Activated naive CD8-positive, alpha-beta T cell treated with anti-CD3 and anti-CD28 coated beads, Interleukin-2, amount 10 ng/mL, durations not matched to agents 7 days and 5 days (primary cell): ENCODE measurements around the gene NPIPB8. TPM values are rescaled to one million over a fixed set of nuclear protein-coding genes. Genes with fewer than 3 reads are reported as not detected.
"Not testable (repeated sequence)": the region's sequence is repeated elsewhere in the genome, so short reads cannot be mapped to it uniquely, and the experiment has no call there.

Experiments
- ATAC-seq: fragments of 150-1000 bp; cut with Tn5 transposase; one replicate; pipeline ENCODE4 v1.10.0; 2021; ENCODE audit warnings: low read depth, moderate library complexity
- POLR2A ChIA-PET: fragments of 350-600 bp; sonication (Branson Sonifier 250); formaldehyde crosslinking; loops from one replicate; lab custom pipeline; 2021; ENCODE audit warnings: antibody characterized with exemption; lab: Charles Lee
- DNase-seq: peaks from one replicate; pipeline ENCODE4 v3.0.0; 2021
- H3K27ac Mint-ChIP-seq: one replicate; pipeline ENCODE4 v1.8.0; 2022; ENCODE audit warnings: mild to moderate bottlenecking, mixed read lengths
- H3K27me3 Mint-ChIP-seq: one replicate; pipeline ENCODE4 v1.8.0; 2022; ENCODE audit warnings: mild to moderate bottlenecking, moderate library complexity, mixed read lengths
- H3K36me3 Mint-ChIP-seq: one replicate; pipeline ENCODE4 v1.8.0; 2021; ENCODE audit warnings: mild to moderate bottlenecking, mixed read lengths
- H3K4me1 Mint-ChIP-seq: one replicate; pipeline ENCODE4 v1.8.0; 2021; ENCODE audit warnings: mixed read lengths
- H3K4me3 Mint-ChIP-seq: one replicate; pipeline ENCODE4 v1.8.0; 2022; ENCODE audit warnings: mild to moderate bottlenecking, moderate library complexity, mixed read lengths
- H3K9me3 Mint-ChIP-seq: one replicate; pipeline ENCODE4 v1.8.0; 2021; ENCODE audit warnings: mixed read lengths
- total RNA-seq, 2 experiments: library from RNA; stranded (reverse); gene quantifications; one replicate each; pipeline ENCODE4 v1.2.3, GENCODE V29; 2021

NPIPB8 gene
- total RNA-seq, 2 experiments from 2014 or later = 1.1 to 2.4 TPM

- POLR2A ChIA-PET, H3K36me3 Mint-ChIP-seq, H3K9me3 Mint-ChIP-seq, H3K27me3 Mint-ChIP-seq, DNase-seq, H3K27ac Mint-ChIP-seq, H3K4me3 Mint-ChIP-seq: not testable (repeated sequence)
- H3K4me1 Mint-ChIP-seq = peaks cover 10% of the 10 kb centered on the region
- ATAC-seq = peak; percentile 98
These were observed 38.2 kb upstream of the NPIPB8 start for GRCh38 chr16:28599377-28600285.

DNA sequence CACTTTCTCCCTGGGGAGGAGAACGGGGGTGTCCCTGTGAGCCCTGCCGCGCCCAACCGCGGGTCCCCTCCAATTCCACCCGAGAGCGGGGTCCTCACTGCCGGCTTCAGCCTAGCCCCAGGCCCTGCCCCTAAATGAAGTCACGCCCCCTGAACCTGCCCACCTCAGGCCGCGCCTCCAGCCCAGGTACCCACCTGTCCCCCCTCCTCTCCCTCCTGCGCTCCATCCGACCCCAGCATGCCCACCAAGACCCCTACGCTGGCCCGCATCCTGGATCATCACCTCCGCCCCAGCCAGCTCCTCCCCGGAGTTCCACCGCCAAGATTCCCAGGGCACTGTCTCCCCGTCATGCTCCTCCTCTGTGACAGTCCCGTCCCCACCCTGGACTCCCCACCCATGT, 36.9 kb upstream of the NPIPB8 start:
- H3K4me1 Mint-ChIP-seq = peaks cover 10% of the 10 kb centered on the region
- H3K9me3 Mint-ChIP-seq, H3K4me3 Mint-ChIP-seq, DNase-seq, ATAC-seq, H3K27me3 Mint-ChIP-seq, POLR2A ChIA-PET, H3K36me3 Mint-ChIP-seq, H3K27ac Mint-ChIP-seq: not testable (repeated sequence)

DNA sequence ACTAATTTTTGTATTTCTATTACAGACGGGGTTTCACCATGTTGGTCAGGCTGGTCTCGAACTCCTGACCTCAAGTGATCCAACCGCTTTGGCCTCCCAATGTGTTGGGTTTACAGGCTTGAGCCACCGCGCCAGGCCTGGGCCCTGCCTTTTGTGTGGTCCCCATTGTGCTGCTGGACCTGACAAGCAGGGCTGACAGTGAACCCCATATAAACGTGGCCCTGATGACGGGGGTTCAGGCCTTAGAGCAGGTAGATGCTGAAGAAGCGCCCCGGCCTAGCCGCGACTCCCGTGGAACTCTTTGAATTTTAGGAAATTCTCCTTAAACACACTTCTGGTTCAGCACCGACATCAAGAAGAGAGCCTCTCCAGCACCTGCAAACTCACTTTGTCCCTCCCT, 36.3 kb upstream of the NPIPB8 start:
- H3K36me3 Mint-ChIP-seq, DNase-seq, ATAC-seq, H3K9me3 Mint-ChIP-seq, POLR2A ChIA-PET, H3K27ac Mint-ChIP-seq, H3K27me3 Mint-ChIP-seq, H3K4me3 Mint-ChIP-seq: not testable (repeated sequence)
- H3K4me1 Mint-ChIP-seq = peaks cover 10% of the 10 kb centered on the region

DNA sequence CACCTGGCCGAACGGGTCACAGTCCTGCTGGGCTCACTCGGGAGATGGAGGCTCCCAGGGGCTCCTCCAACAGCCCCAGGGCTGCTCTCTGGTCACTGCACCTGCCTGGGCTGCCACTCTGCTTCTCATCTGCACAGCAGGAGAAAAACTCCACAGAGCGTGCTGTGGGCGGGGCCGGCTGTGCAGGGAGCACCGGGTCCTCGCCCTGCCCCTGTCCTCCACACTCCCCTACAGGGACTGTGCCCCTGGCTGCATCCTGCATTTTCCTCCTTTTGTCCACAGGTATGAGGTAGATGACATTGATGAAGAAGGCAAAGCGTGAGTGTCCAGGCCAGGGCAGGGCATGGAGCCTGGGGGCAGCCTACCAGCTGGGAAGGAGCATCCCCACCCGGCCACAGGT, 35.8 kb upstream of the NPIPB8 start:
- H3K4me1 Mint-ChIP-seq, H3K9me3 Mint-ChIP-seq, DNase-seq, H3K27me3 Mint-ChIP-seq, H3K27ac Mint-ChIP-seq, H3K4me3 Mint-ChIP-seq, ATAC-seq, H3K36me3 Mint-ChIP-seq: not testable (repeated sequence)
- POLR2A ChIA-PET = interaction anchor here (0.7 kb wide), 1 partner anchor 15 kb away, joined by 3 read pairs; no protein-coding TSS in a partner anchor

- H3K4me3 Mint-ChIP-seq = no peak overlapping the region
These were observed 35.3 kb upstream of the NPIPB8 start for GRCh38 chr16:28602529-28602928.

DNA sequence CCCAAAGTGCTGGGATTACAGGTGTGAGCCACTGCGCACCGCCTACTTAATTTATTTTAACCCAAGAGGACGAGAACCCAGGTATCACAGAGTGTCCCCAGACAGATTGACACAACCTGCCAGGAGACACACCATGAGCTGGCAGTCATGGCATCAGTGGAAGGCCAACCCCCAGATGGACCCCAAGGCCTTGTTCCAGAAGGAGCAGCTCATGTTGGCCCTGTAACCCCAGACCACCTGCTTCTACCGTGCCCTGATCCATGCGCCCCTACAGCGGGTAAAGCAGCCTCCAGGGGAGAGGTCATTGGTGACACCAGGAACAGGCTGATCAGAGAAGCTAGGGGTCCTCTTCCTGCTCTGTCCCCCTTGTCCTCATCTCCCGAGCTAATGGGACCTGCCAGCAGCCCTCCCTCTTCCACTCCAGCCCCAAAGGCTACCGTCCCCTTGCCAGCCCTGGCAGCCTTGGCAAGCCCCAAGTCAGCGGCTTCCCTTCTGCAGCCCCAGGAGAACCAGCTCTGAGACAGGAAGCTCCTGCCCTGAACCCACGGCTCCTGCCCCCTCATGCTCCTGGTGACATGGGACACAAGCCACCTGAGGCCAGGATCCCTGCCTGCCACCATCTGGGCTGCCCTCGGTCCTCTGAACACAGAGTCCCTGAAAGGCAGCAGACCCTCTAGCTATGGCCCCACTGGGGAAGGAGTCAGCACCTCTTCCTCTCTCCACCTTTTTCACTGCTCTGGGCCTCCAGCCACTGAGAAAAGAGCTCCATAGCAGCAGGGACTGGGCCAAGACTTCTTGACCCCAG, 34.3 kb upstream of the NPIPB8 start:
- DNase-seq (no peak), ATAC-seq (no peak)
- H3K27me3 Mint-ChIP-seq = no peaks in the 10 kb centered on the region
- H3K9me3 Mint-ChIP-seq = no peaks in the 10 kb centered on the region
- no peak overlapping the region for H3K4me3 Mint-ChIP-seq
- no peak overlapping the region for H3K27ac Mint-ChIP-seq
- H3K36me3 Mint-ChIP-seq = no peaks in the 10 kb centered on the region
- POLR2A ChIA-PET = no interaction called here
- H3K4me1 Mint-ChIP-seq = no peaks in the 10 kb centered on the region

More at GRCh38 chr16:28602529-28602928, 35.3 kb upstream of the NPIPB8 start:
- Mint-ChIP-seq H3K27ac (no peak overlapping the region), H3K4me1 (peaks cover 4% of the 10 kb centered on the region), H3K36me3 (no peaks in the 10 kb centered on the region), H3K27me3 (no peaks in the 10 kb centered on the region), H3K9me3 (no peaks in the 10 kb centered on the region)
- ATAC-seq = no peak
- POLR2A ChIA-PET = interaction anchor here (0.7 kb wide), 1 partner anchor 14 kb away, joined by 3 read pairs; no protein-coding TSS in a partner anchor
- no peak for DNase-seq

- ATAC-seq (no peak), DNase-seq (no peak)
- POLR2A ChIA-PET = no interaction called here
- no peaks in the 10 kb centered on the region for H3K36me3 Mint-ChIP-seq
- H3K9me3 Mint-ChIP-seq = no peaks in the 10 kb centered on the region
- no peaks in the 10 kb centered on the region for H3K27me3 Mint-ChIP-seq
- H3K4me1 Mint-ChIP-seq = no peaks in the 10 kb centered on the region
- H3K27ac Mint-ChIP-seq = no peak overlapping the region
- H3K4me3 Mint-ChIP-seq = no peak overlapping the region
These were observed 33.7 kb upstream of the NPIPB8 start for GRCh38 chr16:28604186-28604565.

GRCh38 chr16:28606291-28607115, 31.4 kb upstream of the NPIPB8 start:
- Mint-ChIP-seq H3K9me3 (no peaks in the 10 kb centered on the region), H3K36me3 (peaks cover 2% of the 10 kb centered on the region), H3K27me3 (no peaks in the 10 kb centered on the region), H3K27ac (no peak overlapping the region), H3K4me3 (no peak overlapping the region), H3K4me1 (peaks cover 14% of the 10 kb centered on the region)
- ATAC-seq = no peak
- DNase-seq = peak; percentile 21
- POLR2A ChIA-PET = no interaction called here

DNA sequence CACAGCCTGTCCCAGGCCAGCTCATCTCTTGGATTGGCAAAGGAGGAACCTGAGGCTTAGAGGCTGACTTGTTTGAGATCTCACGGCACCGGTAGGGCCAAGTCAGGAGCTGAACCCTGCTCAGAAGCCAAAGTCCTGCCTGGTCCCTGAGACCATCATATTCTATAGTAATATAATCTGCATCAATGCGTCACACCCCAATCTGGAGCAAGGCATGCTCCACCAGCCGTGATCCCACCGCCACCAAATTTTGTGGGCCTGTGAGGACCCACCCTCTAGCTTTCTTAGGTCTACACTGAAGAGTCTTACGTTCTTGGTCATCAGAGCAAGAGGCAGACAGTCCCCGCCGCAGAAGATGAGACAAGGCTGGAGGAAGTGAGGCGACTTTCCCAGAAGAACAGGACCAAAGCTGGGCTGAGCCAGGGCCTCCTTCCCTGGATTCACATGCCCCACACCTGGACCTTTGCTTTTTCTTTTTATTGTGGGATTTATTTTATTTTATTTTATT, 30.7 kb upstream of the NPIPB8 start:
- DNase-seq (no peak), ATAC-seq (no peak)
- peaks cover 2% of the 10 kb centered on the region for H3K36me3 Mint-ChIP-seq
- no peaks in the 10 kb centered on the region for H3K27me3 Mint-ChIP-seq
- POLR2A ChIA-PET = no interaction called here
- H3K27ac Mint-ChIP-seq = no peak overlapping the region
- peaks cover 14% of the 10 kb centered on the region for H3K4me1 Mint-ChIP-seq
- H3K4me3 Mint-ChIP-seq = no peak overlapping the region
- no peaks in the 10 kb centered on the region for H3K9me3 Mint-ChIP-seq

- POLR2A ChIA-PET, H3K36me3 Mint-ChIP-seq, ATAC-seq, H3K27me3 Mint-ChIP-seq, DNase-seq, H3K4me3 Mint-ChIP-seq, H3K9me3 Mint-ChIP-seq: not testable (repeated sequence)
- H3K4me1 Mint-ChIP-seq = peaks cover 14% of the 10 kb centered on the region
- H3K27ac Mint-ChIP-seq = peak overlapping the region; percentile 38
These were observed 30.0 kb upstream of the NPIPB8 start for GRCh38 chr16:28607681-28608495.

- H3K27me3 Mint-ChIP-seq, DNase-seq, H3K4me3 Mint-ChIP-seq, H3K36me3 Mint-ChIP-seq, POLR2A ChIA-PET, H3K9me3 Mint-ChIP-seq, ATAC-seq: not testable (repeated sequence)
- peak overlapping the region; percentile 38 for H3K27ac Mint-ChIP-seq
- H3K4me1 Mint-ChIP-seq = peaks cover 14% of the 10 kb centered on the region
These were observed 29.4 kb upstream of the NPIPB8 start for GRCh38 chr16:28608496-28608808.

DNA sequence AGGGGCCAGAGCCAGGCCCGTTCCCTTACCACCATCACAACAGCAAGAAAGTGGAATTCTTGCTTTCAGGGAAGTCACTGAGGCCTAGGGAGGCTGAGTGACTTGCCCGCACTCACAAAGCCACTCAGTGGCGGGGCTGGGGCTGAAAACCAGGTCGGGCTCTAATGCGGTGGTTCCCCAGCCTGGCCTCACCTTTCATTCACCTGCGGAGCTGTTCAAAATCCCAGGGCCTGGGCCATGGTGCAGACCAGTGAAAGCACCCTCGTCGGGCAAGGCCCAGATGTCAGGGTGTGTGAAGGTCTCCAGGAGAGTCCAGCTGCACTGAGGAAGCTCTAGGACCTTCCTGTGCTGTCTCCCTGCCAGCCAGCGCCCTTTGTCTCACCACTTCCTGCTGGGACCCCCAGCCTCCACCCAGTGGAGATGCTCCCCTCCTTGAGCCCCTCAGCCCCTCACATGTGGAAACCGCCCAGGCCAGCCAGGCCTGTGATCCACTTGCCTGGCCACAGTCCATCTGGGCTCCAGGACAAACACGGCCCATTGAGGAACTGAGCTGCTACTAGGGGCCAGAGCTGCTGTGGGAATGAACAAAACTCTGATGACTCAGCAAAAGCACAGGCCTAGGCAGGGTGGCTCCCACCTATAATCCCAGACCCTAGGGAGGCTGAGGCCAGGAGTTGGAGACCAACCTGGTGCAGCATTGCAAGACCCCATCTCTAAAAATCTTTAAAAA, 28.8 kb upstream of the NPIPB8 start:
- peak overlapping the region; percentile 64 for H3K27ac Mint-ChIP-seq
- POLR2A ChIA-PET, H3K9me3 Mint-ChIP-seq, DNase-seq, H3K36me3 Mint-ChIP-seq, ATAC-seq, H3K4me3 Mint-ChIP-seq, H3K27me3 Mint-ChIP-seq: not testable (repeated sequence)
- peaks cover 14% of the 10 kb centered on the region for H3K4me1 Mint-ChIP-seq
